ENCODE results near the gene PATJ.
"Not testable (repeated sequence)": the region's sequence is repeated elsewhere in the genome, so short reads cannot be mapped to it uniquely, and the experiment has no call there.

- TF ChIP-seq CTCF (IDR thresholded peaks at IDR 0.05; ENCODE audit: insufficient read depth, low read length); POLR2AphosphoS5 (IDR thresholded peaks at IDR 0.05; ENCODE audit: low read depth); GABPA (IDR thresholded peaks at IDR 0.05; ENCODE audit: low read depth); REST (IDR thresholded peaks at IDR 0.05; ENCODE audit: insufficient replicate concordance, low read depth); SPI1 (IDR thresholded peaks at IDR 0.05; ENCODE audit: borderline replicate concordance, low read depth): not testable (repeated sequence)
Measured at GRCh38 chr1:62182157-62182556, 439.9 kb downstream of the PATJ start.

All from HL-60 (cell line).